Tibial nerve (tissue), 3 donors: ENCODE measurements around the gene SHISAL1.

Experiments
- CTCF ChIP-seq, 5 experiments: fragments of 200-600 bp in 3 of 5; fragments of 450-650 bp in 2 of 5; sonication (generic) in 3 of 5; IDR thresholded peaks; one replicate each; pipeline ENCODE4 v1.5.1; 2016 to 2019; ENCODE audit warnings: antibody characterized with exemption in 5 of 5, mild to moderate bottlenecking in 3 of 5, moderate library complexity in 2 of 5
- POLR2A ChIP-seq, 2 donors: fragments of 450-650 bp; IDR thresholded peaks; one replicate each; pipeline ENCODE4 v1.6.1; 2017; ENCODE audit warnings: antibody characterized with exemption in 2 of 2, mild to moderate bottlenecking in 2 of 2, moderate library complexity in 2 of 2

GRCh38 chr22:44237290-44237689 is 75.5 kb downstream of the SHISAL1 start:
- TF ChIP-seq CTCF (IDR thresholded peaks at IDR 0.05) (no peak), POLR2A (IDR thresholded peaks at IDR 0.05) (no peak)
